ENCODE data around the gene NT5DC2.
"Not testable (repeated sequence)": the region's sequence is repeated elsewhere in the genome, so short reads cannot be mapped to it uniquely, and the experiment has no call there.

The NT5DC2 gene

DNA sequence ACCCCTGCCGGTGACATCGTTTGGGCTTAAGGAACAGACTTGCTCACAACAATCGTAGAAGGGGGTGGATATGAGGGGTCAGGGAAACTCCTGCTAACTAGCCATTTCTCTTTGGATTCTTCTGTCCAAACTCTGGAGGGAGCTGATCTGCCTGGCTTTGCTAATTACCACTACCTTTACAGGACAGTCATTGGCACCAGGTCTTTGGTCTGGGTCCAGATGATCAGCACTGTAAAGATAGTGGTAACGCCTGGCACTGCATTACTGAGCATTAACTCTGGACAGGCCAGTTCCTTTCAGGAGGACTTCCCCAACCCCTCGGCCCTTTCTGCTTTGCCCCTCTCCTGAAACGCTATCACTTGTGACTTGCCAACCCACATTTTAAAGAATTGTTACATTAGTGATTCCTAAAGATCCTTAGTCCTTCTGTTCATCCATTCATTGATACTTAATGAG is 3.5 kb upstream of the NT5DC2 start:
- DNase-seq (ENCODE audit: low read depth), result no peak

DNA sequence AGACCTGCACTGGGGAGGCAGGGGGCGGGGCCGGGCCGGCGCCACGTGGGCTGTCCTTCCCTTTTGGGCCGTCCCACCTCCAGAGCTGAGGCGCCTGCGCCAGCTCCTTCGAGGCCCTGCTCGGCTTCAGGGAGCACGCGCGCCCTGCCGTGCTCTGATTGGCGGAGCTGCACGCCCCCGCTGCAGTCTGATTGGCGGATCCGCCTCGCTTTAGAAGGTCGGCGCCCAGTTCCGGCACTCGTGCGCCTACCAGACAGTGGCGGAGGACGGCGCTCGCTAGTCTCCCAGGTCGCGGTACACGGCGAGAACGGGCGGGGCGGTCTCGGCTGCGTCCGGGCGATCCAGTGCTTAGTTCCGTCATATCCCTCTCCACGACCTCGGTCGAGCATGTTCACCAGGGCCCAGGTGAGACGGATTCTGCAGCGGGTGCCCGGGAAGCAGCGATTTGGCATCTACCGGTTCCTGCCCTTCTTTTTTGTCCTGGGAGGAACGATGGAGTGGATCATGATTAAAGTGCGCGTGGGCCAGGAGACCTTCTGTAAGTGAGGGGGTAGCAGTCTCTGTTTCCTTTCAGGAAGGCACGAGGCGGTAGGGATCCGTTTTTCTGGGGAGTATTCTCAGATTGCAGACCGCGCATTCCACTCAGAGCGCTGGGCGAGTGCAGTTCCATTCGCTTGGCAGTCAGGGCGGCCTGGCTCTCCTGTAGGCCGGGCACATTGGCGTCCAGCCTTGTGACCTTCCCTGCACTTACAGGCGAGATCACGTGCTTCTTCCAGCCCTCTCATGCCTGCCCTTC is 2.9 kb upstream of the NT5DC2 start, which contains the start of gene UQCC5:
Gene UQCC5 (plus strand): TSS at position 237 of the 796 bp plus-strand sequence. CDS start 151 bp downstream, at position 388.
- peak; percentile 96 for DNase-seq (ENCODE audit: low read depth)

DNA sequence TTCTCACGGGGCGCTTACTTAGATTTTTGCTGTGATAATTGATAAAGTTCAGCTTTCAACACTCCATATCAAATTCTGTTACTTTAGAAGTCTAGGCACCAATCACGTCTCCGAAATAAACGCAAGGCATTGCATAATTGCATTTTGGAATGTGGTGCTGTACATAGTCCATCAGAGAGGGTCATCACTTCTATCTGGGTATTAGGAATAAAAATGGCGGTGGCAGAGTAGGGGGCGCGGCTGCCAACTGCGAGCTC is 2.4 kb upstream of the NT5DC2 start:
- DNase-seq (ENCODE audit: low read depth), result no peak

DNA sequence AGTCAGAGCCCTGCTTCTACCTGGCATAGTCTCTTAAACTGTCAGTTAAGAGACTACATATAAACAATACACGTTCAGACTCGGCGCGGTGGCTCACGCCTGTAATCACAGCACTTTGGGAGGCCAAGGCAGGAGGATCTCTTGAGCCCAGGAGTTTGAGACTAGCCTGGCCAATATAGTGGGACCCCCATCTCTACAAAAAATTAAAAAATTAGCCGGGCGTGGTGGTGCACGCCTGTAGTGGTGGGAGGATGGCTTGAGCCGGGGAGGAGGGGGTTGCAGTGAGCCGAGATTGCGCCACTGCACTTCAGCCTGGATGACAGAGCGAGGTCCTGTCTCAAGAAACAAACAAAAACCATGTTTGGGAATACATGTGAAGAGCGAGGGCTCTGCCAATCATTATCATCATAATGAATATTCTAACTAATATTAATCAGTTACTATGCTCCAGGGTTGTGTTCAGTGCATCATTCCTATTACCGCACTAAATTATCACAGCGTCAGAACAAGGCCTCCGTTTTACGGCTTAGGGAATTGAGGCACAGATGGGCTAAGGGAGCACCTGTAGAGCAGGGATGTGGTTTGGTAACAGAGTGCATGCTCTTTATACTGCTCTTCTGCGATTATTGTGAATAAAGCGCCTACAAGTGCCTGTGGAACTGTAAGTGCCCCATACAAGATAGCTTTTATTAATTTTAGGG is 1.9 kb upstream of the NT5DC2 start:
- no peak for DNase-seq (ENCODE audit: low read depth)

GRCh38 chr3:52534281-52535183 is 875 bp upstream of the NT5DC2 start:
- DNase-seq (ENCODE audit: low read depth), result no peak

- DNase-seq (ENCODE audit: low read depth), result no peak
Measured at GRCh38 chr3:52532838-52533622, 627 bp downstream of the NT5DC2 start.

GRCh38 chr3:52532517-52532837 is 1.2 kb downstream of the NT5DC2 start:
- no peak for DNase-seq (ENCODE audit: low read depth)

DNA sequence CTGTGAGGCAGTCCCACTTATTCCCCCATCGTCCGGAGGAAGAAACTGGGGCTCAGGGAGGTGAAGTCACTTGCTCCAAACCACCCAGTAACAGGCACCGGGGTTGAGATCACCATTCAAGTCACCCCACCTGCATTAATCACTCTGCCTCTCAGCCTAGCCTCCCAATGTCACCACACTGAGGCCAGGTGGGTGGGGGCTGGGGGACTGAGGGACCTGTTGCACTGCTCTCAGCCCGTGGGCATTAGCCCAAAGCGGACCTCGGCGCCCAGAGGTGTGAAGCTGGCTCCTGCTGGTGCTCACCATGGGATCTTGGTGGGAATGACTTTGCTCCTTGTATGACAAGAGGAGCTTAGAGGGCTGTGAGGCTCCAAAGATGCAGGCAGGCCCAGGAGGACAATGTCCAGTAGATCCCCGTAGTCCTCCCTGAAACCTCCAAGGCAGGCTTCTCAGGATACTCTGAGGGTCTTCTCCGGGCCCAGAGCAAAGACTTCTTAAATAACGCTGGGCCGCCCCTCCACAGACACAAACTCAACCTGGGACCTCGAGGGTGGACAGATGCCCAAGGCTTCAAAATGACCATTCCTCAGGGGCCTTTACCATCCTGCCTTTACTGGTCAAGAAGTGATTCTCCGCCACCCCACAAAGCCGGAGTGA is 1.7 kb downstream of the NT5DC2 start:
- no peak for DNase-seq (ENCODE audit: low read depth)

- no peak for DNase-seq (ENCODE audit: low read depth)
Measured at GRCh38 chr3:52530918-52531826, 2.5 kb downstream of the NT5DC2 start.

- no peak for DNase-seq (ENCODE audit: low read depth)
Measured at GRCh38 chr3:52529376-52530333, 4.0 kb downstream of the NT5DC2 start.

GRCh38 chr3:52528586-52529375 is 4.9 kb downstream of the NT5DC2 start:
- DNase-seq (ENCODE audit: low read depth), result no peak

DNA sequence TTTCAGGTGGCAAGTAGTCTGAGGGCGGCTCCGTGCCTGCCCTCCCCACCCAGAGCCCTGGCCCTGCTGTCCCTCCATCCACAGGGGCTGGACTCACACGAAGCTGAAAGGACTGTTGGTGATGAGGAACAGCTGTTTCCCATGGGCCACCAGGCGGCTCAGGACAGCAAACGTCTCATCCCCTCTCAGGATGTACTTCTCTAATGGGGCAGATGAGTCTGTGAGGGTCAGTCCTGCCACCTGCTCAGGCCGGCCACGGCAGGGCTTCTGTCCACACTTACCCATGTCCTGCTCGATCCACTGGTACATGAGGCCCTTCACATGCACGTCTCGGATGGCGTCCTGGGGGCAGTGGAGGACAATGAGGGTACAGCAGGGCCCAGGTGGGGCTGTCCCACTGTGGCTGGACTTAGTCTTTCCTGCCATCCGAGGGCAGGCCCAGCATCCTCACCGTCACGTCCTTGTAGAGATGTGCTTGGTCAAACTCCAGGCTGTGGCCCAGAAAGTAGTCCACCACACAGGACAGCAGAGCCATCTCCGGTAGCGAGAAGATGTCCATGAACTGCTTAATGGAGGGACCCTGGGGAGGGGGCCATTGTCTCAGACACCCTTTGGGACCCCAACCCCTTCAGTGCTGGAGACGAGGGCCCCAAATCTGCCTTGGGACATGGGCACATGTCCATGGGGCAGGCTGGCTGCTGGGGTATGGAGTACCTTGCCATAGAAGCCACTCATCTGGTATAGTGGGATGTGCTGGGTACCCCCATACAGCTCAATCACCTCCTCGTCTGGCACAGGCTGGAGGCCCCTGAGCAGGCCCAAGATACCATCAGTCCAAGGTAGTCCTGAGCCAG is 5.7 kb downstream of the NT5DC2 start:
- DNase-seq (ENCODE audit: low read depth), result no peak

DNA sequence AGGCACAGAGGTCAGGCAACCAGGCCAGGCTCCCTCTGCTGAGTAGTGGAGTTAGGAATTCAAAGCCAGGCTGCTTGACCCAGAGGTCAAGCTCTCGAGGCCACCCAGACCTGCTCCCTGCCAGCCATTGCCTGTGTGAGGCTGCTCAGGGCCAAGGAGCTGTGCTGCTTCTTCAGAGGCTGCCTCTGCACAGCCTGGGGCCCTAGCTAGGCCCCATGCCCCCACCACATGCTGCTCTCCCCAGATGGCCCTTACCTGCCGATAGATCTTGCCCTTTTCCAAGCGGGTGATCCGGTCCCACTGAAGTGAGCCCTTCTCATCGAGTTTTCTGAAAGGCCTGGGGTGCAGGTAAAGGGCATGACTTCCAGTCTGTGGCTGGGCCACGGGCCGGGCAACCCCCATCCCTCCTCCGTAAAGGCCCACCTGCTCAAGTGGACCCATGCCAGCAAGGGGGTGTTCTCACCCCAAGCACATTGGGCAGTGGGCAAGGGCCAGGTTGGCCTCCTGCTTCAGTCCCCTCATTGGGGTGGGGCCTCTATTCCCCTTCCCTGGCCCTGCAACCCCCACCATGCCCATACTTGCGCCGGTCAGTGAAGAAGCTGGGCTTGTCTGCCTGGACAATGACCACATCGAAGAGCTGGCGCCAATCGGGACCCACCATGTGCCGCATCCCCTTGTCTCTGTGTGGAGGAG is 6.5 kb downstream of the NT5DC2 start:
- DNase-seq (ENCODE audit: low read depth), result no peak

GRCh38 chr3:52526671-52527038 is 7.0 kb downstream of the NT5DC2 start:
- DNase-seq (ENCODE audit: low read depth), result not testable (repeated sequence)

DNA sequence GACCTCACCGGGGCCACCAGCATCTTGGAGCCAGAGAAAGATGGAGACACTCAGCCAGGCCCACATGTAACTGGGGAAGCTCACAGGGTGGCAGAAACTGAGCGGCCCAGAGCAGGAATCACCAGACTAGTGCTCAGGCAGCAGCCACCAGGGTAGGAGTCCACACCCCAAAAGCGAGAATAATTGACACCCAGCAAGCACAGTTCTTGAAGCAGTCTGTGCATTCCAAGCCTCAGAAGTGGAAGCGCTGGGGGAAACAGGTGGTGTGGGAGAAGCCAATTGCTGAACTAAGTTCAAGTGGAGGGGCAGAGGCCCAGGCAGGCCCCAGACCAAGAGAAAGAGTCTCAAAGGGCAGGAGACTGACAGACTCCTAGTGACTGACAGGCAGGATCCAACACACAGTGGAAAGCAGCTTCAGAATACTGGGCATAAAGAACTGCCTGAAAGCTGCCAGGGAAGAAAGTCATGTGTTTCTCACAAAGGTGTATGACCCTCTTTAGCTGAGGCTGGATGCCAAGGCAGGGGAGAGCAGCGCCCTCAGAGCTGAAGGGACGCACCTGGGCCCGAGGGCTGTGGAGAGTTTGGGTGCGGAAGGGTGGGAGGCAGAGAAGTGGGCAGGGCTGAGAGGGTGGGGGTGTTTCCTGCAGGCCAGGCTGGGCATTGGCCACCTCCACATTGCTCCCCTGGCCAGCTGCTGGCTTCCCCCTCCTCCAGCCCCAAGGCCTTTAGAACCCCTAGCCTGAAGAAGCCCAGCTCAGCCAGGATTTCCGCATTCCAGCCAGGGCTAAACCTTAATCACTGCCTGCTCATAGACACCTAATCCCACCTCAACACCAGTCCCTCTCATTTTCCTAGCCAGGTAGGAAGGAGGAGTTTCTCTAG is 7.7 kb downstream of the NT5DC2 start:
- DNase-seq (ENCODE audit: low read depth), result no peak
